D341Med (cell line): Measurements from ENCODE around the gene UBXN6.

Source experiments
- DNase-seq: peaks from one replicate; pipeline ENCODE4 v3.0.0; 2012; ENCODE audit warnings: low spot score

The UBXN6 gene

GRCh38 chr19:4456843-4457653 lies 546 bp downstream of the UBXN6 start:
- DNase-seq = peak; percentile 92

- peak; percentile 76 for DNase-seq
These were observed 1.1 kb downstream of the UBXN6 start for GRCh38 chr19:4456476-4456842.

GRCh38 chr19:4455719-4456475 lies 1.7 kb downstream of the UBXN6 start:
- peak; percentile 74 for DNase-seq

GRCh38 chr19:4454747-4455718 lies 2.6 kb downstream of the UBXN6 start:
- no peak for DNase-seq

- peak; percentile 14 for DNase-seq
These were observed 4.1 kb downstream of the UBXN6 start for GRCh38 chr19:4453232-4454179.

- DNase-seq = peak; percentile 33
These were observed 5.2 kb downstream of the UBXN6 start for GRCh38 chr19:4452230-4452990.

GRCh38 chr19:4449639-4450028 lies 8.0 kb downstream of the UBXN6 start:
- no peak for DNase-seq

- DNase-seq = peak; percentile 73
These were observed 8.5 kb downstream of the UBXN6 start for GRCh38 chr19:4449022-4449638.

- peak; percentile 31 for DNase-seq
These were observed 9.2 kb downstream of the UBXN6 start for GRCh38 chr19:4448147-4448985.

GRCh38 chr19:4447327-4448146 lies 10.1 kb downstream of the UBXN6 start:
- peak; percentile 39 for DNase-seq

- peak; percentile 22 for DNase-seq
These were observed 10.8 kb downstream of the UBXN6 start for GRCh38 chr19:4446704-4447200.

GRCh38 chr19:4445963-4446703 lies 11.5 kb downstream of the UBXN6 start:
- peak; percentile 38 for DNase-seq

GRCh38 chr19:4444765-4445741 lies 12.5 kb downstream of the UBXN6 start:
- peak; percentile 35 for DNase-seq

- DNase-seq = peak; percentile 34
These were observed 13.4 kb downstream of the UBXN6 start for GRCh38 chr19:4443966-4444764.

- DNase-seq = no peak
These were observed 14.4 kb downstream of the UBXN6 start for GRCh38 chr19:4443188-4443587.
